ENCODE results near the gene TM4SF20.
"Not testable (repeated sequence)": the region's sequence is repeated elsewhere in the genome, so short reads cannot be mapped to it uniquely, and the experiment has no call there.

Gene TM4SF20

GRCh38 chr2:227367427-227367795 lies 11.7 kb downstream of the TM4SF20 start:
- no peak for DNase-seq (ENCODE audit: low read depth)

GRCh38 chr2:227366769-227367426 lies 12.2 kb downstream of the TM4SF20 start:
- DNase-seq (ENCODE audit: low read depth), result peak; percentile 72

DNA sequence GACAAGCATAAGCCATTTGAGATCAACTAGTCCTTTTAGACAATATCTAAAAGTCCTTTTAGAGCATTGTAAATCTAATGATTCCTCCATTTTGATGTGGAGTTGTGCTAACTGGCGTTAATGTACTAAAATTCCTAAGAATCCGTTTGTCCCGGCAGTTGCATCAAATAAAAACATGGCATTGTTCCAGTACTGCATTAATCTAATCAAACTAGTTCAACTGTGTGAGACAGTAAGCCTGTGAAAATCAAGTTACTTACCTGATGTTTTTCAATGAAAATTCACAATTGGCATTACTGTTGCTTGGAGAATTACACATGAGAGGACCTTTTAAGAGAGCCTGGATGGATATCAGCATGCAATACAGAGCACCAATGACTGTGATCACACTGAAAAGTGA lies 13.3 kb downstream of the TM4SF20 start:
- no peak for DNase-seq (ENCODE audit: low read depth)

DNA sequence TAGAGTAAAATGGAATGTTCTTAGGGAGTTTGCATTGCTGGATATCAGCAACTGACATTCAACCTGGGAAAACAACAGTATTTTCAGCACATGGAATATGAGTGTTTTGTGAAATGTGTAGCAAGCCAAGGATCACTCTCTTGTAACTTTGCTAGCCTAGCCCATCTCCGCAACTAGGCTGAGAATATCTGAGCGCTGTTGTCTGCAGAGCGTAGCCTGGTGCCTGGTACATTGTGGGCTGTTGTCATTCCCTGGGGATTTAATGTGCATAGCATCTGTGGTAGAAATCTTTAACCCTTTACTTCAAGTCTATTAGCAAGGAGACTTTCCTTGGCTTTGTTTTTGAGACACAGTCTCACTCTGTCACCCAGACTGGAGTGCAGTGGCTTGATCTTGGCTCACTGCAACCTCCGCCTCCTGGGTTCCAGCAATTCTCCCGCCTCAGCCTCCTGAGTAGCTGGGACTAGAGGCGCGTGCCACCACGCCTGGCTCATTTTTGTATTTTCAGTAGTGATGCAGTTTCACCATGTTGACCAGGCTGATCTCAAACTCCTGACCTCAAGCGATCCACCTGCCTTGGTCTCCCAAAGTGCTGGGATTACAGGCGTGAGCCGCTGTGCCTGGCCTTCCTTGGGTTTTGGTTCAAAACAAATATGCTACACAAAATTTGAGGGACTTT lies 14.4 kb downstream of the TM4SF20 start:
- DNase-seq (ENCODE audit: low read depth), result not testable (repeated sequence)

- DNase-seq (ENCODE audit: low read depth), result no peak
Measured at GRCh38 chr2:227363756-227364155, 15.3 kb downstream of the TM4SF20 start.

DNA sequence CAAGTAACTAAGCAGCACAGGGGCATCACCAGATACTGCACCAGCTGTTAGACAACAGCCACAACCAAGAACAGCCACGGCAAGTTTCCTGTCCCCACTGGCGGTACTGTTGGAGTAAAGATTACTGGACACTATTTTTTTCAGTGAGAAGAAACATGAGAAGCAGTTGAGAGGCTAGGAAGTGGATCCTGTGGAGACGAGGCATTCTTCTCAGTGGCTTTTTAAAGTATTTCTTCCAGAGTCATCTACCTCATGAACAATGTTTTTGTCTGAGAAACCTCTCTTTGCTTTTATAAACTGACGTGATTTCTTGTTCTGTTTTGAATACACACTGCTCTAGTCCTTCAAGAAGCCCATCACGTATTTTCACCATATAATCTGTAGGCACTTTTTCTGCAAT lies 18.8 kb downstream of the TM4SF20 start:
- no peak for DNase-seq (ENCODE audit: low read depth)

DNA sequence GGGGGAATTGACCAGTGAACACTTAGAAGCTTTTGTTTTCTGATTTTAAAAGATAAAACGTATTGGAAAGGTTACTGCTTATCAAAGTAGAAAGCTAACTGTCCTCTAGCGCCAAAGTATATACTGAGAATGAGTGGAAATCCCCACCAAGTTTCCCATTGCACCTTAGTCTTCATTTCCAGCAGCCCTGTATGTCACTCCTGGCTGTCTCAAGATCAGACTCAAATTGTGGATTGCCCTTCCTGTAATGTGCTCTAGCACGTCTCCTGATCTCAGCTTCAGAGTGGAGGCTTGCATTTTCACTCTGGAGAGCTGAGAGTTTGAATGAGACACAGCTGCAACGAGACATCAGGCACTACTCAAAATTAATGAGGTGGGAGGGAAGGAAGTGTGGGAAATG lies 27.5 kb downstream of the TM4SF20 start:
- DNase-seq (ENCODE audit: low read depth), result no peak

GRCh38 chr2:227349989-227350612 lies 29.0 kb downstream of the TM4SF20 start:
- DNase-seq (ENCODE audit: low read depth), result no peak

- no peak for DNase-seq (ENCODE audit: low read depth)
Measured at GRCh38 chr2:227348324-227348723, 30.8 kb downstream of the TM4SF20 start.

GRCh38 chr2:227347117-227347516 lies 32.0 kb downstream of the TM4SF20 start:
- no peak for DNase-seq (ENCODE audit: low read depth)

- DNase-seq (ENCODE audit: low read depth), result no peak
Measured at GRCh38 chr2:227344231-227344630, 34.9 kb downstream of the TM4SF20 start.

GRCh38 chr2:227341553-227341952 lies 37.6 kb downstream of the TM4SF20 start:
- DNase-seq (ENCODE audit: low read depth), result no peak

DNA sequence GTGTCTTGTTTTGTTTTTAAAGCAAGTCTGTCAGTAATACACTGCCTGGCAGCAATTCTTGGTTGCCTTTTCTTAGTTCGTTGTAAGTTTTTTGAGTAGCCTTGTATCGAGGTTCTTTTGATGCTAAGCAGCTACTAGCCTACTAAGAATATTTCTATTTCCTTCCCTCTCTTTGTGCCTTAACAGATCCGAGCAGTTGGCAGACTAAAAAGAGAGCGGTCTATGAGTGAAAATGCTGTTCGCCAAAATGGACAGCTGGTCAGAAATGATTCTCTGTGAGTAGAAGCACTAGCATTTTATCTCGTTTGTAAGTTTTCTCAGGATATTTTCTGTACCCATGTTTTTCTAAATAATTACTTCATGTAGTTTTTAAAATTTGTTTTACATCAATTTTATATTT lies 39.0 kb downstream of the TM4SF20 start:
- no peak for DNase-seq (ENCODE audit: low read depth)

DNA sequence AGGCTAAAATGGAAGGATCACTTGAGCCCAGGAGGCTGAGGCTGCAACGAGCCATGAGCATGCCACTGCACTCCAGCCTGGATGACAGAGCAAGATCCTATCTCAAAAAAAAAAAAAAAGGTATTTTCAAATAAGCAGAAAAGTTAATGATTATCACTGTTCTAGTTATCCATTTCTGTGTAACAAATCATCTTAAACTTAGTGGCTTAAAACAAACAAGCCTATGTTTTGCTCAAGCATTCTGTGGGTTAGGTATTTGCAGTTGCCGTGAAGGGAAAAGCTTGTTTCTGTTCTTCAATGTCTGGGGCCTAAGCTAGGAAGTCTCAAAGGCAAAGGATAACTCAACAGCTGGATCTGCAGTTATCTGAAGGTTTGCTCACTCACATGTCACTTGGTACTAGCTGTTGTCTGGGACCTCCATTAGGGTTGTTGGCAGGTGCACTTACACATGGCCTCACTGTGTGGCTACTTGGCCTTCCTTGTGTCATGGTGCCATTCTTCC lies 40.0 kb downstream of the TM4SF20 start:
- no peak for DNase-seq (ENCODE audit: low read depth)

DNA sequence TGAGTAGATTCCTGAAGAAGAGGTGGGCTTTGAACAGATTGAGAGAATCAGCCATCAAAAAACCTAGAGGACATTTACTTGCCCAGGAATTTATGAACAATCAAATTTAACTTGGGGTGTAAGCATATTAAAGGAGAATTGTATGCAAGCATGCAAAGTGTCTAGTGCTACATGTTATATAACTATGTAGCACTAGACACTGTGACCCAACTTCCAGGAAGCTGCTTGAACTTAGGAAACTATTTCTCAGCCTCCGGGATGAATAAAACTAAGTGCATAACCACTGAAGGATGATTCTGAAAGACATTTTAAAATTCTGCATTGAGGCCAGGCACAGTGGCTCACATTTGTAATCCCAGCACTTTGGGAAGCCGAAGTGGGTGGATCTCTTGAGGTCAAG lies 41.7 kb downstream of the TM4SF20 start:
- DNase-seq (ENCODE audit: low read depth), result no peak

- DNase-seq (ENCODE audit: low read depth), result no peak
Measured at GRCh38 chr2:227335713-227336112, 43.4 kb downstream of the TM4SF20 start.

DNA sequence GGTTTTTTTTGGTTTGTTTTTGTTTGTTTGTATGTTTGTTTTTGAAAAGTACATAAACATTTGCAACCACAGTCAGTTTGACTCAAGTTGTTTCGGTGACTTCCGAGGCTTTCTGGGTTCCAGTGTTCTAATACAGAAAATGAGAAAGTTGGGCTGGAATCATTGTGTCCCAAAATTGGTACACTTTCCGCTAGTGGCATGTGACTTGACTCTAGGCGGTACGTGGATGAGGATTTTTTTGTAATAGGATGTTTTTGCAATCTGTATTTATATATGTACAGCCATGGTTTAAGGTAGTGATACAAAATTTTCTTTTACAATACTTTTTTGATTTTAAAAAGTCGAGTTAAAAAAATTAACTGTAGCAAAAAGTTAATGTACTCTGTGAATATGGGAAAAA lies 52.3 kb downstream of the TM4SF20 start:
- DNase-seq (ENCODE audit: low read depth), result no peak

GRCh38 chr2:227325839-227326195 lies 53.3 kb downstream of the TM4SF20 start:
- peak; percentile 6 for DNase-seq (ENCODE audit: low read depth)

DNA sequence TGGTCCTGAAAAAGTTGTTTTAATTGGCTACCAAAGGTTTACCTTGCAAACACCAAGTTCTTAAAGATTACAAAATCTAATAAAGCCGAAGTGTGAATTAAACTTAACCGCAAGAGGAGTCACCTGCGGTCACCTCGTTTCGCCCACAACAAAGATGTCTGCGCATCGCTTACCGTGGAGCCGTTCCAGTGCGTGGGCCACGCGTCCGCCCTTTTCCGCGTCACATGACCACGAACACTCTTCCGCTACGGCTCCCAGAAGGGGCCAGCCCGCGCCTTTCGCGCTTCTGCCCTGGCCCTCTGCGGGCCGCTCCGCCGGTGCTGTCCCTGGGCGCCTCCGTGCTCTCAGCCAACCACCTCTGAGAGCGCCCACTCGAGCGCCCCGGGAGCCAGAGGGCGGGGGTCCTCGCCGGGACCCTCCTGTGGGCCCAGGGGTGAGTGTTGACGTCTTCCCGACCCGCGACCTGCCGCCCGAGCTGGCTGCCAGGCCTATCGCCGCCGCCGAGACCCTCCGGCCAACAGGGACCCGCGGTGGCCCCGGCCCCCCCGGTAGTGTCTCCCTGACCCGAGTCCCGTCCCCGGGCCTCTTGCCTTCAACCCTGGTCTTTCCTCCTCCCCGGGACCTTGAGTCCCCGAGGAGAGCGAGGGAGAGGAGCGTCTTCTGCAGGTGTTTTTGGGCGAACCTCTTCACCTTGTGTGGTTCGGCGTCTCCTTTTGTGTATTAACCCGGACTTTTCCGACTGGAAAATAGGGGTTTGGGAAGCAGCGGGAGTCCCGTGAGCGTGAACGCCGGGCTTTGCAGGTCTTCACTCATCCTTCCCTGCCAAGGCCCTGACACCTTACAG lies 53.9 kb downstream of the TM4SF20 start, which contains the start of gene MFF:
Gene MFF, plus strand, starts transcription at position 257 of the 844 bp plus-strand sequence. CDS start 5,415 bp downstream, outside the sequence.
- peak; percentile 87 for DNase-seq (ENCODE audit: low read depth)

DNA sequence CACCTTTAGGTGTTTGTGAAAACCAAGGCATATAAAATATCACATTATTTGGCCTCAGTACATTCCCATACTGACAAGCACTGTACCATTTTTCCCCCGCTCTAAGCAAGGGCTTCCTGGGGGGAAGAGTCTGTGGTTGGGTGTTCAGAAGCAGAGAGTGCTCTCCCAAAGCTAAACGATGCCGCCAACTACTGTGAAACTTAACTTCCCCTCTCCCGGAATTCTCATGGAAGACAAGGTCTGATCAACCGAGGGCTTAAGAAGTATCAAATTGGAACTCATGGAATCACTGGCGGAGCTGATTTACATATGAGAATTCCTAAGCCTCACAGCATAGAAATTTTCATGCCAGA lies 54.5 kb downstream of the TM4SF20 start:
- no peak for DNase-seq (ENCODE audit: low read depth)

DNA sequence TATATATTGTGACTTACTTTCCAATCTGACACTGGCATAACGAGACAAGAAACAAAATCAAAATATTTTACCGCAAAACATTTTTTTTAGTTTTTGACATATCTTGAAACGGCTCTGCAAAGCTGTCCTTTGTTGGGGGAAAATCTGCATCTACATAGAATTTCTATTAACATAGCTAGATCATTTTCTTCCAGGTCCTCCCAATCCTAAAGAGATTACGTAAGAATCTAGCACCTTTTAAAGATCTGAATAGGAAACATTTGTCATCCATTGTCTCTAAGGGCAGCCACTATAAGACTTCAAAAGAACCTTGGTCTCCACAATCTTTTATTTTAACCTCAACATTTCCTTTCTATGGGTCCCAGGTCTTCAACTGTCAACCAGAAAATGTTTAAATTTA lies 55.3 kb downstream of the TM4SF20 start:
- DNase-seq (ENCODE audit: low read depth), result no peak

GRCh38 chr2:227322530-227323205 lies 56.4 kb downstream of the TM4SF20 start:
- DNase-seq (ENCODE audit: low read depth), result no peak

Data from stromal cell of bone marrow (primary cell).